Measurements from ENCODE around the gene GRK1.

GRK1 gene

GRCh38 chr13:113763254-113763653 is 96.2 kb downstream of the GRK1 start:
- no peak for DNase-seq

GRCh38 chr13:113763961-113764792 is 97.2 kb downstream of the GRK1 start:
- DNase-seq = no peak

- DNase-seq = no peak
Measured at GRCh38 chr13:113764793-113765563, 98.0 kb downstream of the GRK1 start.

- no peak for DNase-seq
Measured at GRCh38 chr13:113765564-113765910, 98.5 kb downstream of the GRK1 start.

- DNase-seq = no peak
Measured at GRCh38 chr13:113766035-113766800, 99.2 kb downstream of the GRK1 start.

GRCh38 chr13:113767366-113767765 is 100.3 kb downstream of the GRK1 start:
- no peak for DNase-seq

- no peak for DNase-seq
Measured at GRCh38 chr13:113768018-113768905, 101.2 kb downstream of the GRK1 start.

- DNase-seq = no peak
Measured at GRCh38 chr13:113769106-113769505, 102.1 kb downstream of the GRK1 start.

GRCh38 chr13:113769881-113770280 is 102.9 kb downstream of the GRK1 start:
- no peak for DNase-seq

DNA sequence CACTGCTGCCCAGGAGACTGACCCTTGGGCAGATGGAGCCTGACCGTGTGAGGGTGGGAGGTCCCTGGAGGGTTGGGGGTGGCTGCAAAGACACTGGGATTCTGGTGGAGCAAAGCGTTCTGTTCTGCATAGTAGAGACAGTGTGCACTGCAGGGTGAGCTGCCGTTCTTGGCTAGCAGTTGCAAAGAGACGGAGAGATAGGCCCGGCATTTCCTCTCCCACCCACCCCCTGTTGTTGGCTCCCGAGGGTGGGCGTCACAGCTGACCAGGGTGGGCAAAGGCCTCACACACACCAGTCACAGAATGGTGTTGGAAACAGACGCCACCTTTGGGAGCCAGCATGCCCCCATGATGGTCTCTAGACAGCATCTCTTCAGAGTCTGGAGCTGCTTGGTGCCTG is 103.4 kb downstream of the GRK1 start:
- no peak for DNase-seq

- no peak for DNase-seq
Measured at GRCh38 chr13:113770937-113771336, 103.9 kb downstream of the GRK1 start.

DNA sequence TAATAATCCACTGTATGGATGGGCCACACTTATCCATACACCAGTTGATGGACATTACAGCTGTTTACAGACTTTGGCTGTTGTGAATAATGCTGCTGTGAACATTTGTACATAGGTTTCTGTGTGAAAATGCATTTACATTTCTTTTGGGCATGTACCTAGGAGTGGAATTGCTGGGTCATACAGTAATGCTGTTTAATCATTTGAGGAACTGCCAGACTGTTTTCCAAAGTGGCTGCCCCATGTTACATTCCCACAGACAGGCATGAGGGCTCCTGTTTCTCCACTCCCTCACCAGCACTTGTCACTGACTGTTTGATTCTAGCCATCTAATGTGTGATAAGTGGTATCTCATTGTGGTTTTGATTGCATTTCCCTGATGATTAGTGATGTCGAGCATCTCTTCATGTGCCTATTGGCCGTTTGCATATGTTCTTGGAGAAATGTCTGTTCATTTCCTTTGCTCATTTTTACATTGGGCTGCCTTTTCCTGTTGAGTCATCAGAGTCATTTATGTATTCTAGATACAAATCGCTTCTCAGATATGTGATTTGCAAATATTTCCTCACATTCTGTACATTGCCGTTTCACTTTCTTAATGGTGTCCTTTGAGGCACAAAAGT is 104.8 kb downstream of the GRK1 start:
- DNase-seq = no peak

DNA sequence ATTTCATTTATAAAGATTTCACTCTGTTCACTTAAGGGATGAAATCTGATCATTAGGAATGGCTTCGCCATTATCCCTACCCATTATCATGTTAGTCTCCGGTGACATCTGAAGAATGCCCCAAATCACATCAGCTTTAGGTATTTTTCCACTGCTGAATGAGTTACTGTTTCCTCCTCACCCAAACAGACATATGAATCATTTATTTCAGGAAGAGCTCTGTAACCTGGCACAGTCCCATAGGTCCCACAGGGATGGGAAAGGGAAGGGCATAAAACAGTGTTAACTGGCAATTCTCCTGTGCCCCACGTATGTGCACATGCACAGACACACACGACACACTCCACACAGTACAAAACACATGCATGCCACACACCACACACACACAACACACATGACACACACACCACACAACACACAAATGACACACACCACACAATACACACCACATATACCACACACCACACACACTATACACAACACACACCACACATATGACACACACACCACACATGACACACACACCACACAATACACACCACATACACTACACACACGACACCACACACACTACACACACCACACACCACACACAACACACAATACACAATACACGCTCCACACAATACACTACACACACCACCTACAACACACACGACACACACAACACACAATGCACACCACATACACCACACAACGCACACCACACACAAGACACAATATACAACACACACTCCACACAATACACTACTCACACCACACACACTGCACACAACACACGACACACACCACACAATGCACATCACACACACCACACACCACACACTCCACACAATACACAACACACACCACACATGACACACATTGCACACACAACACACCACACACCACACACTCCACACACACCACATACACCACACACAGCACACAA is 107.4 kb downstream of the GRK1 start:
- DNase-seq = no peak

DNA sequence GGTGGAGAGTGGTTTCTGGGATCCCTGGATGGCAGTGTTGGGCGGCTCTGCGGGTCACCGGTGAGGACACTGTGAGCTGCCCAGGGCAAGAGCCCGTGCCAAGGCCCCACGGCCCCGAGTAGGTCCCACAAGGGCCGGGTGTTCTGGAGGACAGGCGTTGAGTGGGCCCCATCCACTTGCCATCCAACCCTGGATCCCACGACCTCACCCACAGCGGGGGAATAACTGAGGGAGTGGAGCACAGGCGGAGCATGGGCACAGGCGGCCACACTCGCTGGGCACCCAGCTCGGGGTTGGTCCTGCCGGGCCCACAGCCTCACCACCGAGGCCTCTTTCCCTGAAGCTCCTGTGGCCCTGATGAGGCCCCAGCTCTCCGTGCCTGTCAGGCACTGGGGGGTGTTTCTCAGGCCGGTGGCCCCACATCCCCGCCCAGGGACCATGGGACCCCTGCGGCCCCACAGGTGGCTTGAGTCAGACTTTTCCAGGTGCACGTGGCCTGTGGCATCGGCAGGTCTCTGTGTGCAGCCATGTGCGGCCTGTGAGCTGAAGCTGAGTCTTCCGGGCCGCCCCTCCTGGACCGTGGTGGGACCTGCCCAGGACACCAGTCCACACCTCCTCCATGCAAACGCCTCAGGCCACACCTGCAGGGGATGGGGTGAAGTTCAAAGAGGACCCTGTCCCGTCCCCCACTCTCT is 108.6 kb downstream of the GRK1 start:
- no peak for DNase-seq

GRCh38 chr13:113776231-113777125 is 109.5 kb downstream of the GRK1 start:
- DNase-seq = no peak

DNA sequence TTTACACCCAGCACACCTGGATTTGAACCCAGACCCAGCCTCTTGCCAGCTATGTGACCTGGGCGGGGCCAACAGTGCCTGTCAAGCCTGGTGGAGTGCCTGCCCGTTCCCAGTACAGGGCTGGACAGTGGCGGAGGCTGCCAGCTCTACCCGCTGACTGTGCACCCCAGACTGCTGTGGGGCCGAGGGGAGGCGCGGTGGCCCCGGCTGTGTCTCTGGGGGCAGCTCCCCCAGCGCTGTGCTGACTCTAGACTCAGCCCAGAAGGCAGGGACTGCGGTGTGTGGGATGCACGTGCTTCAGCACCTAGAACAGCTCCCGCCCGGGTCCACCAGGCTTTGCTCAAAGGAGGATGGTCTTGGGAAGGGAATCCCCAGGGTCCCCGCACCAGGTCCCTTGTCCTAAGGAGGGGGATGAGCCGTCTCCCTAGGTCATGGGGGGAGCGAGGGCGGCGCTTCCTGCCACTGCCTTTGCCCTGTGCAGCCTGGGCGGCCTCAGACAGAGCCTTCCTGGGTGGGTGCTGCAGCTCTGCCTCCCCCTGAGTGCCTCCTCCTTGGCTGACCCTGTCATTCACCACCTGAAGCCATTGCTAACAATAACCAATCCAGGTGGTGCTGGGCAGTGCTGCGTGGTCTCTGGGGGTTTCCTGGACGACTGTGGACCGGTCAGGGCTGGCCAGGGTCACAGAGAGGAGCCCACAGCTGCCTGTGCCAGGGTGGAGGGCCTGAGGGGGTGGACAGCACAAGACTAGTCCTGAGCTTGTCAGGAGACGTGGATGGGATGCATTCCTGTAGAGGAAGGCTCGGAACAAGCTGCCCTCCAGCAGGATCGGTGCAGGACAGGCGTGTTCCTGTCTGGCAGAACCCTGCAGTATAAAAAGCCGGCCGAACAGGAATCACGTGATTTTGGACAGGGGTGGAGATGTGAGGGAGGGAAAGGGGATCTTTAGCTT is 110.6 kb downstream of the GRK1 start:
- no peak for DNase-seq

GRCh38 chr13:113781571-113781970 is 114.6 kb downstream of the GRK1 start:
- no peak for DNase-seq

GRCh38 chr13:113782472-113782871 is 115.5 kb downstream of the GRK1 start:
- no peak for DNase-seq

Measured in NCI-H446 (cell line).